D721Med (cell line): ENCODE measurements around the gene HHLA2.
"Not testable (repeated sequence)": the region's sequence is repeated elsewhere in the genome, so short reads cannot be mapped to it uniquely, and the experiment has no call there.

Experiments
- DNase-seq: peaks from one replicate; pipeline ENCODE4 v3.0.0; 2011; ENCODE audit warnings: low spot score; ENCODE audit not compliant: insufficient read length
- FAIRE-seq: peaks from 2 replicates; lab custom pipeline; 2011; peaks lifted over from hg19 to GRCh38; lab: Jason Lieb, UNC
- TF ChIP-seq, protein P1 (sequence below): IDR thresholded peaks from 2 replicates; pipeline ENCODE4 v1.5.1; 2012; ENCODE audit warnings: mild to moderate bottlenecking, control low read depth; ENCODE audit not compliant: insufficient read depth; ENCODE audit errors: missing control alignments

The HHLA2 gene

DNA sequence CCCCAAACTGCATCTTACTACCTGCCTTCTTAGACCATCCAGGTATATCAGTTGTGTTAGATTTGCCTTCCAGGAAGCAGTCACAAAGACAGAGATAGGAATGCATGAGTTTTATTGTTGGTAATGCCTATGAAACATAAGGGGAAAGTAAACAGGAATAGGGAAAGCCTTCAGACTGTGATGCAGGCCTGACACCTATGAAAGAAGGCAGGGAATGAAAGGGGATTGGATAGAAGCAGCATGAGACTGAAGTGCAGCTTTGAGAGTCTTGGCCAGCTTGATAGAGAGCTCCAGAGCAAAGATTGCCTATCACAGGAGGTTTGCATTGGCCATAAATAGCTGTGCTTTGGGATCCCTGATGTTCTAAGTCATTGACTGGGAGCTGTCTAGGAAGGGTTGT, 15.9 kb upstream of the HHLA2 start:
- FAIRE-seq: no peak
- TF ChIP-seq, protein P1, sequence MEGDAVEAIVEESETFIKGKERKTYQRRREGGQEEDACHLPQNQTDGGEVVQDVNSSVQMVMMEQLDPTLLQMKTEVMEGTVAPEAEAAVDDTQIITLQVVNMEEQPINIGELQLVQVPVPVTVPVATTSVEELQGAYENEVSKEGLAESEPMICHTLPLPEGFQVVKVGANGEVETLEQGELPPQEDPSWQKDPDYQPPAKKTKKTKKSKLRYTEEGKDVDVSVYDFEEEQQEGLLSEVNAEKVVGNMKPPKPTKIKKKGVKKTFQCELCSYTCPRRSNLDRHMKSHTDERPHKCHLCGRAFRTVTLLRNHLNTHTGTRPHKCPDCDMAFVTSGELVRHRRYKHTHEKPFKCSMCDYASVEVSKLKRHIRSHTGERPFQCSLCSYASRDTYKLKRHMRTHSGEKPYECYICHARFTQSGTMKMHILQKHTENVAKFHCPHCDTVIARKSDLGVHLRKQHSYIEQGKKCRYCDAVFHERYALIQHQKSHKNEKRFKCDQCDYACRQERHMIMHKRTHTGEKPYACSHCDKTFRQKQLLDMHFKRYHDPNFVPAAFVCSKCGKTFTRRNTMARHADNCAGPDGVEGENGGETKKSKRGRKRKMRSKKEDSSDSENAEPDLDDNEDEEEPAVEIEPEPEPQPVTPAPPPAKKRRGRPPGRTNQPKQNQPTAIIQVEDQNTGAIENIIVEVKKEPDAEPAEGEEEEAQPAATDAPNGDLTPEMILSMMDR: no peak
- no peak for DNase-seq

DNA sequence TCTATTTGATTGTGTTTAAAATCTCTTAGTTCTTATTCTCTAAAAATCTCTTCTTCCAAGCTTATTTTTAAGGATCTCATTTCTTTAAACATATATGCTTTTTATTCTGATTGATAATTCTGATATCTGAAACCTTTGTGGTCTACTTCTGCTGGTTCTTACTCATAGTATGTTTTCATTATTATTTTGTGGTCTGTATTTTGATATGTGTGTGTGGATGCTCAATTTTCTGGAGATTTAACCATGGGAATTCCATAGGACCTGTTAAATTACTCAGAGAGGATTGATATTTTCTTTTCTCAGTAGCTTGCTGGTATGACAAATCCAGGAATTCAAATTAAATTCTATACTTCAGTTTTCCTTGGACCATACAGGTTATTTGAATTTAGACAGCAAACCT, 14.7 kb upstream of the HHLA2 start:
- no peak for FAIRE-seq
- TF ChIP-seq, protein P1: no peak

DNA sequence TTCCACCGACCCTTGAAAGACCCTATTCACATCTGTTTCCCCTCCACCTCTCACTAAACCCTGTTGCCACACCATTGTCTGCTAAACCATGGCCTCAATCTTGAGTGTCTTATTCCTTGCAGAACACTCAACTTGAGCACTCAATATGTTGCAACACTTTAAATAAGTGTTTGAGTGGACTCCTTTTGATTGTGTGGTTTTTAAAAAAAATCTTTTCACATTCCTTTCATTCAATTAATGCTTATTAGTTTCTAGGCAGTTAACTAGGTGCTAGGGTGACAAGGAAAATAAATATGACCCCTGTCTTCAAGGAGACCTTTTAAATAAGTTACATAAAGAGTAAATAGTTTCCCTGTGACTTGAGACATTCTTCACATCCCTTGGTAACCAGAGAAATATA, 13.3 kb upstream of the HHLA2 start:
- TF ChIP-seq, protein P1: no peak
- FAIRE-seq (no peak), DNase-seq (no peak)

More for the DNA sequence above, 14.7 kb upstream of the HHLA2 start:
- no peak for DNase-seq

DNA sequence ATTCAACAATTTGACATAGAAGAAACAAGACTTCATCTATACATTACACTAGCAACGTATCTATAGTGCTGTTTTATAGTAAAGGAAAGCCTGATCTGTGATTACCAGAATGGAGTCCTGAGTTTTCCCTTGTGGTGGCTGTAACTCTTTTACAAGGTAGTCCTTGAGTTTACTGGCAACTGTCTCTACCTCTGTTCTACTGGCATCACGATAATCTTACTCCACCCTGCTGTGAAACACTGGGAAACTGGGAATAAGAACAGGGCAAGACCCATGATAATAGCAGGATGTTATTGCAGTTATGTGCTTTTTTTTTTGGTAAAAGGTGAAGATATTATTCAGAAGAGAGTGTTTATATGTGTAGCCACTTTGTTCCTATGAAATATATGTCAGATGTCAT, 12.4 kb upstream of the HHLA2 start:
- TF ChIP-seq, protein P1: no peak

DNA sequence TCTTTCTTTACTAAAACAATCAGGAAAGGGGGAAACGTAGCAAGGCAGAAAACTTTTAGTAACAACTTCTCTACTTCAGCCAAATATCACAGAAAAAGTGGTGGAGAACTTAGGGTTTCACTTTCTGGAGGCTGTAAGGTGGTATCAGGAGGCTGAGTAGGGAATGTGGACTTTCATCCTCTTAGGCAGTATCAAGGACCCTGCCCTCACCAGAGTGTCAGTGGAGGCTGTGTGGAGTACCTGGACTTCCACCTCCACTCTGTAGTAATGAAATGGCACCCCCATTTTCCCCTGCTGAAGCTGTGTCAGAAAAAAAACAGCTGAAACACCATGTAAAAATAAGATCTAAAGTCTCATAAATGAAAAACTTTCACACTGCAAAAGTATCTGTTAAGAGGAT, 11.2 kb upstream of the HHLA2 start:
- FAIRE-seq: no peak

More for the DNA sequence above, 12.4 kb upstream of the HHLA2 start:
- FAIRE-seq (no peak), DNase-seq (no peak)

DNA sequence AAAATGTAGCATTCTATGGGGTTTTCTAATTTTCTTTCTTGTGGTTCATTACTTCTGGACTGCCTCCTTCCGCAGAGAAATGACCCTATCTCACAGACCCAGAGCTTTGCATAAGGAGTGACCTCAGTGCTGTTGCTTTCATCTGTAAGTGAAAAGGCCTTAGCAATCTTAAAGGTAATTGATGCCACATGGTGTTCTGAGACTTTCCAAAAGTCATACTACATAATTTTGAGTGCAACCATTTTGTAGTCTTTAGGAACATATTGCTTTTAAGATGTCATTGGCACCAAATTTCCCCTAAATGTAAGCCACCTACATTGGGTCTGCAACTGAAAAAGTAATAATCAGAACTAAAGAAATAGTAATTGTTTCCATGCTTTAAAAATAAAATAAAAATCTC, 9.2 kb upstream of the HHLA2 start:
- DNase-seq (no peak), FAIRE-seq (no peak)
- TF ChIP-seq, protein P1: no peak

More for the DNA sequence above, 11.2 kb upstream of the HHLA2 start:
- TF ChIP-seq, protein P1: no peak
- no peak for DNase-seq

DNA sequence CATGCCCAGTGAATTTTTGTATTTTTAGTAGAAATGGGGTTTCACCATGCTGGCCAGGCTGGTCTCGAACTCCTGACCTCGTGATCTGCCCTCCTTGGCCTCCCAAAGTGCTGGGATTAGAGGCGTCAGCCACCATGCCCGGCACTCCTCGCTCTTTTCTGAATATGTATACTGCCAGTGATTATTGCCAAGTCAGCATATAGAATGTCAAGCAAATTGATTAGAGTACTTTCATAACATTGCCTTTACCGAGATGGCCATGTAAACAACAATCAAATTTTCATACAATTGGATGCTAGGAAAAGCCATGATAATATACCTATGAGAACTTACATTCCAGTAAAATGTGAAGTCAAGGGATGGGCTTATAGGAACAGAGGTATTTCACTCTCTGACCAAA, 8.2 kb upstream of the HHLA2 start:
- not testable (repeated sequence) for DNase-seq, FAIRE-seq

DNA sequence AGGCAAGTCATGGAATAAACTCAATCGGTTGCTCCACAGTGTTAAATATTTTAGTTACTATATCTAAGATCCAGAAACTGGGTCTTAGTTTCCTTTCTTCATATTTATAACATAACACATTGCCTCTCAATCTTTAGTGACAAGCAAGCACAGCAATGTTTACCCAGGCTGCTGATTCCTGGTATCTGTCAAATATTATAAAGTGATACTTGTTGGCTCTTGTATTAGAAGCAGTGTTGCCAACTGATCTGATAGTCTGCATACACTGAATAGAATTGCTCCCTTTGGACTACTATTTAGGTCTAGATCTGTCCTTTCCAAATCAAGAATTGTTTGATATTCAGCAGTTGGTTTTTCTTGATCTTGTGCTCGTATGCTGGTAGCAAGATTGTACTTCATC, 7.2 kb upstream of the HHLA2 start:
- TF ChIP-seq, protein P1: no peak
- no peak for FAIRE-seq

More for the DNA sequence above, 7.2 kb upstream of the HHLA2 start:
- DNase-seq: no peak
